ENCODE measurements around the gene FAM120B. TPM values are rescaled to one million over a fixed set of nuclear protein-coding genes. Genes with fewer than 3 reads are reported as not detected.

Gene FAM120B
- total RNA-seq, 4 donors from 2014 or later = 10.7 to 17.0 (median 13.5) TPM

DNA sequence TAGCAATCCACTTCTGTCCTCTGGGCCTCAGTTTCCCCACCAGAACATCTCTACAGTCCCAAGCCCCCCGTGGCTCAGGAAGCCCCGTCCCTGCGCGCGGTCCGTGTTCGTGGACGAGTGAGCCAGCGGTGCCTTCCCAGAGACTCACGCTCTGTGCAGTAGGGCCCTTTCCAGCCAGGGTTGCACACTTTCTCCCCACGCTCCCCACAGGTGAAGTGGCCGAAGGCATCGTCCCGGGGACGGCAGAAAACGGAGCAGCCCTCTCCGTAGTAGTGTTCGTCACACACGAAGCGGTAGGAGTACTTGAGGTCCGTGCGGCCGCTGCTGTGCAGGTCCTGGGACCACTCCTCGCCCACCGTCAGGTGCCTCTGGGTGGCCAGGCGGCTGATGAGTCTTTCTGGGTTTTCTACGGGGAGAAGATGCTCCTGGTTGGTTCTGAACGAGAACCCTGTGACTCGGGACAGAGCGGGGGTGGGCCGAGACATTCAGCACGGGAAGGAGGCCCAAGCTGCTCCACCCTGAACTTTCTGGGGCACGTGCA lies 18.4 kb upstream of the FAM120B start:
- TF ChIP-seq, protein P1, sequence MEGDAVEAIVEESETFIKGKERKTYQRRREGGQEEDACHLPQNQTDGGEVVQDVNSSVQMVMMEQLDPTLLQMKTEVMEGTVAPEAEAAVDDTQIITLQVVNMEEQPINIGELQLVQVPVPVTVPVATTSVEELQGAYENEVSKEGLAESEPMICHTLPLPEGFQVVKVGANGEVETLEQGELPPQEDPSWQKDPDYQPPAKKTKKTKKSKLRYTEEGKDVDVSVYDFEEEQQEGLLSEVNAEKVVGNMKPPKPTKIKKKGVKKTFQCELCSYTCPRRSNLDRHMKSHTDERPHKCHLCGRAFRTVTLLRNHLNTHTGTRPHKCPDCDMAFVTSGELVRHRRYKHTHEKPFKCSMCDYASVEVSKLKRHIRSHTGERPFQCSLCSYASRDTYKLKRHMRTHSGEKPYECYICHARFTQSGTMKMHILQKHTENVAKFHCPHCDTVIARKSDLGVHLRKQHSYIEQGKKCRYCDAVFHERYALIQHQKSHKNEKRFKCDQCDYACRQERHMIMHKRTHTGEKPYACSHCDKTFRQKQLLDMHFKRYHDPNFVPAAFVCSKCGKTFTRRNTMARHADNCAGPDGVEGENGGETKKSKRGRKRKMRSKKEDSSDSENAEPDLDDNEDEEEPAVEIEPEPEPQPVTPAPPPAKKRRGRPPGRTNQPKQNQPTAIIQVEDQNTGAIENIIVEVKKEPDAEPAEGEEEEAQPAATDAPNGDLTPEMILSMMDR (IDR thresholded peaks at IDR 0.05 in 4 of 5, conservative IDR thresholded peaks at IDR 0.05 in 1 of 5) = no peak
- TF ChIP-seq POLR2A (IDR thresholded peaks at IDR 0.05) = no peak
- Histone ChIP-seq H3K4me3 (no peak overlapping the region), H3K27ac (peak overlapping the region in 1 of 4 donors; percentile 36), H3K36me3 (no peaks in the 10 kb centered on the region), H3K27me3 (peaks cover 24 to 41% (median 32%) of the 10 kb centered on the region in 3 donors), H3K4me1 (peaks cover 16 to 24% of the 10 kb centered on the region in 2 donors), H3K9me3 (no peaks in the 10 kb centered on the region)
- intact Hi-C loops (cut with DNase I; ENCODE audit: low total_unique reads) (no loop called here), in situ Hi-C loops (cut with MboI; ENCODE audit: low sequenced_read_pairs in 4 of 4) (loop anchor here in 2 of 4 donors (25.0 kb wide), 2 partner anchors 251 to 451 kb away; no protein-coding TSS in a partner anchor)
- DNase-seq (no peak), ATAC-seq (no peak)

DNA sequence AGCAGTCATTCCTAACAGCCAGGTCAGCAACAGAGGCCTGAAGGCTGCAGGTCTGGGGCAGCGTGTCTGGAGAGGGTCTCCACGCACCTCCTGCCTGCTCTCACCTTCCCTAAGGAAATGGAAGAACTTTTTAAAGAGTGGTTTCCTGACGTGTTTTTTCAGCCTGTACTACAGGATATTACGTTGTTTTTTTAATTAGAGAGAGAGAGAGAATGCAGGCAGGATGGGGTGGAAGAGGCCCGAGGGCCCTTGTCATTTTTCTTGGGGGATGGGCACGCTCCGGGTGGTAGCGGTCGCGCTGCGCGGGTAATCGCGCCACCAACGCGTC lies 17.7 kb upstream of the FAM120B start:
- intact Hi-C loops (cut with DNase I; ENCODE audit: low total_unique reads) = no loop called here
- no peak for TF ChIP-seq POLR2A (IDR thresholded peaks at IDR 0.05)
- TF ChIP-seq, protein P1 (IDR thresholded peaks at IDR 0.05 in 4 of 5, conservative IDR thresholded peaks at IDR 0.05 in 1 of 5) = no peak
- in situ Hi-C loops (cut with MboI; ENCODE audit: low sequenced_read_pairs in 4 of 4) = loop anchor here in 2 of 4 donors (25.0 kb wide), 2 partner anchors 252 to 452 kb away; no protein-coding TSS in a partner anchor
- Histone ChIP-seq H3K4me1 (peaks cover 16 to 24% of the 10 kb centered on the region in 2 donors), H3K9me3 (no peaks in the 10 kb centered on the region), H3K27ac (peak overlapping the region in 1 of 4 donors; percentile 11), H3K36me3 (no peaks in the 10 kb centered on the region), H3K4me3 (peak overlapping the region; percentile 18 to 85 (median 70)), H3K27me3 (peaks cover 29 to 48% (median 38%) of the 10 kb centered on the region in 3 donors)
- ATAC-seq (no peak), DNase-seq (no peak)

DNA sequence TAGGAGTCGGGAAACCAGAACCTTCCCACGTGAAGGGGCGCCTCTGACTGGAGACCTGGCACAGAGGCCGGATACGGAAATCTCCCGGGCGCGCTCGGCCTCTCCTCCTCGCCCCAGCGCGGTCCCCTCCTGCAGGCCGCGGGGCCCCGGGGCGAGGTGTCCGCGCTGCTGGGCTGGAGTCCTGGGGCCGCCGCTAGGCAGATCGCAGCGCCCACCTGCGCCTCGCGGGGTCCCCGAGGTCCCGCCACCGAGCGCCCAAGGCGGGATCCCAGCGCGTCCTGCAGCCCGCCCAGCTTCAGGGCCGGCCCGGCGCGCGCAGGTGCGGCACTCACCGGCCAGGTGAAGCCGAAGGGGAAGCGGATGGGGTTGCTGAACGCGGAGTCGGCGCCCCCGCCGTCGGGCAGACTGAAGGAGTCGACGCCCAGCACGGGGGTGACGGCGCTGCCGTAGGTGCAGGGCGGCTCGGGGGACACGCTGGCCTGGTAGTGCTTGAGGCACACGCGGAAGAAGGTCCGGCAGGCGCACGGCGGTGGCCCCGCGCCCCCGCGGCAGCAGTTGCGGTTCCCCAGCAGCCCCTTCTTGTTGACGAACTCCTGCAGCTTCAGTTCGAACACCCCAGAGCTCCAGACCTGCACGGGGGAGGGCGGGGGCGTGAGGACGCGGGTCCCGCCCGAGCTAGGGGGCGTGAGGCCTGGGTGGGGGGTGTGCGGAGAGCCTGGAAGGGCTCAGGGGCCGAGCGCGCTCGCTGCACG lies 17.2 kb upstream of the FAM120B start:
- H3K4me3 ChIP-seq = peak overlapping the region; percentile 66 to 85 (median 76)
- no peak for DNase-seq
- in situ Hi-C loops (cut with MboI; ENCODE audit: low sequenced_read_pairs in 4 of 4) = loop anchor here in 2 of 4 donors (25.0 kb wide), 2 partner anchors 252 to 452 kb away; no protein-coding TSS in a partner anchor
- intact Hi-C loops (cut with DNase I; ENCODE audit: low total_unique reads) = no loop called here
- H3K36me3 ChIP-seq = no peaks in the 10 kb centered on the region
- peaks cover 16 to 24% of the 10 kb centered on the region in 2 donors for H3K4me1 ChIP-seq
- peaks cover 35 to 53% (median 44%) of the 10 kb centered on the region in 3 donors for H3K27me3 ChIP-seq
- TF ChIP-seq POLR2A (IDR thresholded peaks at IDR 0.05) = no peak
- TF ChIP-seq, protein P1 (IDR thresholded peaks at IDR 0.05 in 4 of 5, conservative IDR thresholded peaks at IDR 0.05 in 1 of 5) = no peak
- no peaks in the 10 kb centered on the region for H3K9me3 ChIP-seq
- ATAC-seq = no peak
- peak overlapping the region in 3 of 4 donors; percentile 70 to 75 (median 73) for H3K27ac ChIP-seq

DNA sequence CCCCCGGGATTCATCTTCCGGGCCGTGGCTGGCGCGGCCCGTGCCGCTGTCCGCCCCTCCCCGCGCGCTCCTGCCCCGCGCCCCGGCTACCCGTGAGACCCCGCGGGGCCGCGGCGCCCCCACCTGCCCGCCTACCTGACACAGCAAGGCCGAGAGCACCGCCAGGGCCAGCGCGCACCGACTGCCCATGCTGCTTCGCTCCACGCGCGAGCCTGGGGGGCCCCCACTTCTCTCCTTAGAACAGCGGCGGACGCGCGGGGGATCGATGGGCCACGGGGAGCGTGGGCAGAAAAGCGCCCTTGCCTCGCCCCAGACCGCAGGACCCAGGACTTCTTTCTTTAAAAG lies 16.6 kb upstream of the FAM120B start:
- H3K4me1 ChIP-seq = peaks cover 16 to 24% of the 10 kb centered on the region in 2 donors
- in situ Hi-C loops (cut with MboI; ENCODE audit: low sequenced_read_pairs in 4 of 4) (loop anchor here (10.0 to 25.0 kb wide), 3 partner anchors 253 to 455 kb away; no protein-coding TSS in a partner anchor), intact Hi-C loops (cut with DNase I; ENCODE audit: low total_unique reads) (loop anchor here (5.0 kb wide), 1 partner anchor 328 kb away; no protein-coding TSS in a partner anchor)
- peak overlapping the region; percentile 62 to 75 (median 72) for H3K27ac ChIP-seq
- H3K4me3 ChIP-seq = peak overlapping the region; percentile 66 to 85 (median 76)
- no peak for TF ChIP-seq POLR2A (IDR thresholded peaks at IDR 0.05)
- TF ChIP-seq, protein P1 (IDR thresholded peaks at IDR 0.05 in 4 of 5, conservative IDR thresholded peaks at IDR 0.05 in 1 of 5) = no peak
- no peak for DNase-seq
- no peaks in the 10 kb centered on the region for H3K9me3 ChIP-seq
- H3K27me3 ChIP-seq = peaks cover 40 to 59% (median 49%) of the 10 kb centered on the region in 3 donors
- ATAC-seq = peak in 1 of 2 donors; percentile 3
- no peaks in the 10 kb centered on the region for H3K36me3 ChIP-seq

Measured in gastrocnemius medialis (tissue), 4 donors.